ENCODE data around the gene AP1AR. TPM values are rescaled to one million over a fixed set of nuclear protein-coding genes. Genes with fewer than 3 reads are reported as not detected.

AP1AR gene
- polyA plus RNA-seq, 12 donors, result 10.5 to 35.7 (median 14.2) TPM; not detected in 1

DNA sequence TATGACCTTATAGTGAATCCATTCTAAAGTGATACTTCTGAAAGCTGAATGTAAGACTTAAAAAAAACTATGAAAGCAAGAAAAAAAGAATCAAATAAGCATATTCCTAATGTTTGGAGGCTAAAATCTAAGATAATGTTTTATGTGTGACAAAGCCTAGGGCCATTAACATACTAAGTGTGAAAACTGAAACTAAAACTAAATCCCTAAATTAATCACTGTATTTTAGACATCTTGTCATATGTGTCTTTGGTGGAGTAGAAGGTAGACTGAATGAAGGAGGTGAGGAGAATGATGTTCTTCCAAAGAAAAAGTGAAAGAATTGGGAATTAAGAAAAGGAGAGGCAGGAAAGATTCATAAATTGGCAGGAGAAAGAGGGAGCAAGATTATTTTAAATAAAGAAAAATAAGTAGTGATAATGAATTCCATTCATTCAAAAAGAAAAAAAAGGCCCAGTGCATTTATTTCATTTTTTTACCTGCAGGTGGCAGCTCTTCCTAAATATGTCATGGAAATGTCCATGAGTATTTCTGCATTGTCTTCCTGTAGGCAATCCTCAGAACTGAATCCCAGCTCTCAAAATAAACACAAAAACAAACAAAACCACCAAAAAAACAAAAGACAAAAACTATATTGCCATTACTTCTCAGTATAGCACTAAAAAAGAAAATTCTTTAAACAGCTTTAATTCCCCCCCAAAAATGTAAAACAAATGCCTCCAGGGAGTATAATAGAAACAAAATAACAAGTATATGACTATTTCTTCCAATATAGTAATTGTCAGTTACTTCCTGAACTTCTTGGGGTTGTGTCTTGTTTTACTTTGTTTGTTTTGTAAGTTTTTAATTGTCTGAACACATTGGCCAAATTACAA is 17.0 kb upstream of the AP1AR start:
- DNase-seq, result peak; percentile 7

DNA sequence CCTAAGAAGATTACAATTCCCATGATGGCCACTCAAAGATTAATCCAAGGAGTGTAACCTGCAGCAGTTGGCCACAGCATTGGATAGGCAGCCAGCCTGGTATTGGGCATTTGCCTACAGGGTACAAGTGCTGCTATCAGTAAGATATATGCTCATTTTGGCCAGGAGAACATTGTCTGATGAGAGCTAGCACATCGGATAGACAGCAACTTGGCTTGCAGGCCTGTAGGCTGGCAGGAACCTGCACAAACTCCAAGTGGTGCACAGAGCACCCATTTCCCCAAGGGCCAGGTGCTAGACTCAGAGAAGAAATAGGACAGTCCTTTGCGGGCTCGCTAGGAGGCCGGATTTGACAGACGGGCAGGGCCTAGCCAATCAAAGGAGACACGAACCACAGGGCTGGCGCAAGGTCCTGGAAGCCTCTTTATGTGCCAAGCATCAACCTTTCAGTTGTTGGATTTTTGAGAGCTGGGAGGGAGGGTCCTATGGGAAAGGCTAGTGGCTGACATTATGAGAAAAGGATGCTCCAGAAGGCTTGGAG is 11.7 kb upstream of the AP1AR start:
- DNase-seq, result no peak

DNA sequence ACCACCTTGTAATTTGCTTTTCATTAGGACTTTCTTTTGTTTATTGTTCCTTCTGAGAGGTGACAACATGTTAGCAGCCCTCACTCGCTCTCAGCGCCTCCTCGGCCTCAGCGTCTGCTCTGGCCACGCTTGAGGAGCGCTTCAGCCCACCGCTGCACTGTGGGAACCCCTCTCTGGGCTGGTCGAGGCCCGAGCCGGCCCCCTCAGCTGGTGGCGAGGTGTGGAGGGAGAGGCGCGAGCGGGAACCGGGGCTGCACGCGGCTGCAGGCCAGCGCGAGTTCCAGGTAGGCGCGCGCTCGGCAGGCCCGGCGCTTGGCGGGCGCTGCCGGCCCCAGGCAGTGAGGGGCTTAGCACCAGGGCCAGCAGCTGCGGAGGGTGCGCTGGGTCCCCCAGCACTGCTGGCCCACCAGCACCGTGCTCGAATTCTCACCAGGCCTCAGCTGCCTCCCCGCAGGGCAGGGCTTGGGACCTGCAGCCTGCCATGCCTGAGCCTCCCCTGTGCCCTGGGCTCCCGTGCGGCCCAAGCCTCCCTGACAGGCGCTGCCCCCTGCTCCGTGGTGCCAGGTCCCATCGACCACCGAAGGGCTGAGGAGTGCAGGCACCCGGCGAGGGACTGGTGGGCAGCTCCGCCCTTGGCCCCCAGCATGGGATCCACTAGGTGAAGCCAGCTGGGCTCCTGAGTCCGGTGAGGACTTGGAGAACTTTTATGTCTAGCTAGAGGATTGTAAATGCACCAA is 9.2 kb upstream of the AP1AR start:
- DNase-seq, result no peak

GRCh38 chr4:112225157-112225556 is 6.4 kb upstream of the AP1AR start:
- DNase-seq, result no peak

GRCh38 chr4:112230879-112231778 is 458 bp upstream of the AP1AR start:
- peak; percentile 99 for DNase-seq

DNA sequence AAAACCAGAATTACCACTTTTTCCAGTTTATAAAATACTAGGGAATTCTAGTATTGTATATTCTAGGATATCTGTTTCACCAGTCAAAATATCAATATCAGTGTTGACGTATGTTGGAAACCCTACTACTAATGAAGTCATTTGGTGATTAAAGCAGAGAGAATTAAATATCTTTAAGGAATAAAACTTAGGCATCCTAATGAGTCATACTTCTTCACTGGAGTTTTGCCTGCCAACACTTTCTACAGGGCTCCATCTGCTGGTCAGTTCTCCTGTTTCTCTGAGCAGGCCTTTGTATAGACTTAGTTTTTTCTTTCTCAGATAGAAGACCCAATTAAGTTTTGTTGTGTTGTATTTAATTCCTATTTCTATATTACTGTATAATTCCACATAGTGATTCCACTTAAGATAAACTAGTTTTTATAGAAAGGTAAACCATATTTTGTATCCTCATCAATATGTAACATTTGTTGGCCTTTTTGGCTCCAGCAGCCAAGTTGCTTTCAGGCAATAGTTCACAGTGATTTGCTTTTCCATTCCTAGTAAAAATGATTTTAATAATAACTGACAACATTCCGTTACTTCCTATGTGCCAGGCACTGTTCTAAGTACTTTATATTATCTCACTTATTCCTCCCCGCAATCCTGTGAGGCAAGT is 3.5 kb downstream of the AP1AR start:
- peak; percentile 76 for DNase-seq

- no peak for DNase-seq
These were observed 4.5 kb downstream of the AP1AR start for GRCh38 chr4:112236040-112236439.

DNA sequence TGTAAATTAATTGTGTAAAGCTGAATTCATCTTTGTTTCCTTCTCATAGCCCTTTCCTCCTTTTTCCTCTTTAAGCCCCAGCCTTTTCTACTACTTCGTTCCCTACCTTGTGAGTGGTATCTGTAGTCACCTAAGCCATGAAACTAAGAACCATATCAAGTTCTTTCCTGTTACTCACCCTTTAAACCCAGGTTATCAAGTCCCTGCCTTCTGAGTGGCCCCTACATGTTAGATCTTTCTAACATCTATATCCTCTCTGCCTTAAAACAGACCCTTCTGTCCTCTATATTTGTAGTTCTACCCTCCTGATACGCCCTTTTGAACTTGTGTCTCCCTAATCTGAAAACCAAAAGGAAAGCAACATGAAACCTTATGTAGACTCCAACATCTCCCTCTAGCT is 7.2 kb downstream of the AP1AR start:
- no peak for DNase-seq

DNA sequence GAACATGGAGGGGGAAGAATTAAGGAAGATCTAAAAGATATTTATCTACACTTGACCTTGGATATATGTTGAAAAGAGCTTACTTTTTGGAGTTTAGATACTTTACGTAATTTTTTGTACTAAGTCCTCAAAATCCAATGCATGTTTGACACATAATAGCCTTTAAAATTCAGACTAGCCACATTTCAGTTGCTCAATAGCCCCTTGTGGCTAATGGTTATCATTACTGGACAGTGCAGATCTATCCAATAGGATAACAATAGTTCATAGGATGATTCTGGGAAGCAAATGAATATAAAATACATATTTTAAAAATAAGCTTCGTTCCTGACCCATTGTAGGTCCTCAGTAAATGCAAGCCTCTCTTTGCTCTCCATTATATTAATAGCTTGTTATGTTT is 13.8 kb downstream of the AP1AR start:
- no peak for DNase-seq

GRCh38 chr4:112247021-112247420 is 15.4 kb downstream of the AP1AR start:
- DNase-seq, result no peak

DNA sequence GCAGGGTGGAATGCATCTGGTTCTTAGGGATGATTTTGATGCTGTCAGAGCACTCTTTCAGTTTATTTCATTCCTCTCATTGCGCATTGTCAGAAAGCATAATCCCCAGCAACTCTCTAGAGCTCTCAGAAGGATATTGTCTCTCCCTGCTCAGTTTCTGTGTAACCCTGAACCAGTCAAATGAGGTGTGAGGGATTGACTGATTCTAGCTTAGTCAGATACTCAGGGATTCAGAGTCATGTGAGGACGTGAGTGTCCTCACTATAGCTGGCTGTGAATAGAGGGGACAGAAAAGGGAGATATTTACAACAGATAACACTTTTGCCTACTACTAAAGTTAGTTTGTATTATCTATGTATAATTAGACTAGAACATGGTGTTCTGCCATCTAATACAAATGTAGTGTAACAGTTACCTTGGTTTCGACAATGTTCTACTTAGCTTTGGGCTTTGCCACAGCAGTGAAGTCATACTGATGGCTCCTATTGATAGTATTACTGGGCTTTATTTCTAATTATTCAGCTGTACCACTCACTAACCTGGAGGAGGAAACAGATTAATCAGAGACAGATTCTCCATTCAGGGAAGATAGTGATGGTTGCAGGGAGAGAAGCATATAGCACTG is 19.5 kb downstream of the AP1AR start:
- DNase-seq, result no peak

DNA sequence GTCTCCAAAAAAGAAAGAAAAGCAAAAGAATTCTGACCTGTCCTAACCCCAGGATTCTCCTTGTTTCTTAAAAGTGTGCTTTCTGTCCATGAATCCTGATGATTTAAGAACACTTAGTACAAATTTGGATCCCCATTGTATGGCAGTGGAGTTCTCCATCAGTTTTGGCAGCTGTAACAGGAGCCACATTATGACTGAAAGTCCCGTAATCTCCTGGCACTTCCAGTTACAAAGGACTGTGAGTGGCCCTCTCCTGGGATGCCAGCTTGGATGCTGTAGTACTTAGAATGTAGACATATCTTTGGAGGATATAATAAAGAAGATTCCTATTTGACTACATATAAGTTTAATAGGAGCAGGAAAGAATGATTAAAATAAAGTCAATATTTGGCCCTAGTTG is 20.6 kb downstream of the AP1AR start:
- DNase-seq, result no peak

DNA sequence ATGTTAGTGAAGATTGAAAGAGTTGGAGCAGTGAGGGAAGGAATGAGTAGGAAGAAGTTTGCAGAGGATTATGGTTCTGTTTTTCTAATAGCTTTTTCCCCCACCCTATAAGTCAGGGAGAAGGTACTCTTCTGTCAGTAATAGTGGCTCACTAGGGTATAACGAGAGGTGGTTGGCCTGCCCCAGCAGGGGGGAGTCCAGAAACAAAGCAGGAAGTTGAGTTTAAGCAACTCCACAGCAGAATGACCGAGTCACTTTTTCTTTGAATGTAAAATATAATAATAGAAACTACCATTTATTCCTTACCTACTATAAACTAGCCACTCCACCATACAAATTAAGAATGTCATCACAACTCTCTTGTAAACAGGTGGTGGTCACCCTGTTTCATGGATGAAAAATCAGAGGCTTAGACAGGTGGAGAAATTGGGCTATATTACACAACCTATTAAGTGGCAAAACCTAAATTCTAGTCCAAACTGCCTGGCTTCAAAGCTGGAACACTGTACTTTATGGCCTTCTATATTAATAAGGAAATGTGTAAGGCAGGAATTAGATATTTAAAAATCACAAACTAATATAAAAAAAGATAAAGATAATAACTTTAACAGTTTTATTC is 21.9 kb downstream of the AP1AR start:
- DNase-seq, result no peak

DNA sequence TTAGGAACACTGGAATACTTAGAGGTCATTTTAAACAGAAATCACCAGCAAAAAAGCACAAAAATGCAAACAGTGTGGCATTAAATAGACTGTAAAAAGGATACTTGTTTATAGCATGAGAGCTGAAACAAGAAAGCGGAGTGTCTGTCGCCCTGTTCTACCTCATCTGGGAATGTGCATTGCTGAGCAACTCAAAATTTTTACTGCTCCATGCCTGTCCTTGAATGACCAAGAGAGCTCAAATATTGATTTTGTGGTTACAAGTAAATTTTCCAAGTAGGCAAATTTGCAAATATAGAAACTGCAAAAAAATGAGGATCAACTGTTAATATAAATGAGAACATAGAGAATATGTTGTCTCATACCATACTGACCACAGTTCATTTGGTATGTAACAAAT is 25.5 kb downstream of the AP1AR start:
- DNase-seq, result no peak

- DNase-seq, result peak; percentile 15
These were observed 35.2 kb downstream of the AP1AR start for GRCh38 chr4:112266823-112267222.

DNA sequence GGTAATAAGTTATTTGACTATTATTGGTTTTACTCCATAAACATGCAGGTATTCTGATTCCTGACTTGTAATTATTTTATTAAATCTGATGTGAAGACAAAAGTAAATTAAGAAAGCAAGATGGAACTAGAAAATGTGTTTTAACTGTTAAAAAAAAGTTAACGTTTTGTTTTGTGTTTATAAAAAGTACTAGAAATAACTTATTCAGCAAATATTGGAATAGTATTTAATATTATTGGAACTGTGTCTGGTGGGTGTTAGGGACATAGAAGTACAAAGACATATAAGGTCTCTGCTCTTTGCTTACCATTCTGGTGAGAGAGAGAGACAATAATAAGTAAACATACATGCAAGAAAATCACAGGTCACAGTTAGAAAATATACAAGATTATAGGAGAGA is 38.5 kb downstream of the AP1AR start:
- no peak for DNase-seq

- no peak for DNase-seq
These were observed 39.2 kb downstream of the AP1AR start for GRCh38 chr4:112270640-112271421.

GRCh38 chr4:112272292-112272691 is 40.7 kb downstream of the AP1AR start:
- no peak for DNase-seq

DNA sequence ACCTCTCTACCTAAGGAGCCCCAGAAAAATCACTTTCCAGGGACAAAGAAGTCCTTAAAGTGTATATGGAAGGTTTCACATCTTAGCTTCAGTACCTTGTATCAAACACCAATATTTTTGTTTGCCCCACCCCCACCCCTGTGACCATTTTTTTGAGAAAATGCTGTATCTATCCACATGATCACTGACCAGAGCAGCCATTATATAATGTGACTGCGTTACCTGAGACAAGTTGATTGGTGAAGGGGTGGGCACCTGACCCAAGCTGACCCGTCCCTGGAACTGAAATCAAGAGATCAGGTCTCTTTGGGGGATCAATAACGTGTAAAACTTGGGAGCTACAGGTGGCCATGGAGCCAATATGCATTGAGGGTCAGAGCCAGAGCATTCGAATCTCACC is 43.4 kb downstream of the AP1AR start:
- no peak for DNase-seq

DNA sequence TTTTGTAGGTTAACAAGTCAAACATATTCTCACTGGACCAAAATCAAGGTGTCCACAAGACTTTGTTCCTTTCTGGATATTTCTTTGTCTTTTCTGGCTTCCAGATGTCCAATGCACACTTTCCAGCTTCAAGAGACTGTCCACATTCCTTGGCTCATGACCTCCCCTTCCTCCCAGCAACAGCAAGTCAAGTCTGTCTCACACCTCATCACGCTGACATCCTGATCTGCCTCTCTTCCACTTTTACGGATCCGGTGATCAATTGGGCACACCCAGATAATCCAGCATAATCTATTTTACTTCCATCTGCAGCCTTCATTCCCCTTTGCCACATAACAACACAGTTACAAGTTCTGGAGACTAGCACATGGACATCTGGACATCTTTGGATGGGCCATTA is 44.5 kb downstream of the AP1AR start:
- no peak for DNase-seq
